Keratinocyte (primary cell): ENCODE measurements around the gene RPS21. TPM values are rescaled to one million over a fixed set of nuclear protein-coding genes. Genes with fewer than 3 reads are reported as not detected.

ENCODE experiments used
- DNase-seq: peaks from one replicate; pipeline ENCODE4 v3.0.0-alpha.2; 2011; ENCODE audit warnings: low read depth, missing footprints, low spot score
- FAIRE-seq: peaks from 2 replicates; lab custom pipeline; 2011; peaks lifted over from hg19 to GRCh38; lab: Jason Lieb, UNC
- H2AFZ ChIP-seq: 2 replicates; pipeline ENCODE4 v1.6.0; 2012; ENCODE audit warnings: low read length, control low read depth, inconsistent platforms; ENCODE audit not compliant: control insufficient read depth
- H3K27ac ChIP-seq: 2 replicates; pipeline ENCODE4 v1.5.1; 2011; ENCODE audit warnings: low read length; ENCODE audit not compliant: control insufficient read depth, insufficient read depth
- H3K27me3 ChIP-seq: 3 replicates; pipeline ENCODE4 v1.6.0; 2011; ENCODE audit warnings: low read length; ENCODE audit not compliant: control insufficient read depth, insufficient read depth; ENCODE audit errors: extremely low read depth
- H3K36me3 ChIP-seq, 2 experiments: 2 replicates in 1 of 2; 3 replicates in 1 of 2; pipeline ENCODE4 v1.5.1; 2011; ENCODE audit warnings: low read length in 2 of 2, mild to moderate bottlenecking in 1 of 2; ENCODE audit not compliant: control insufficient read depth in 2 of 2, insufficient read depth in 2 of 2; ENCODE audit errors: extremely low read depth in 1 of 2
- H3K4me1 ChIP-seq: 3 replicates; pipeline ENCODE4 v1.5.1; 2011; ENCODE audit warnings: low read length; ENCODE audit not compliant: control insufficient read depth, insufficient read depth; ENCODE audit errors: extremely low read depth
- H3K4me2 ChIP-seq: 3 replicates; pipeline ENCODE4 v1.6.0; 2011; ENCODE audit warnings: low read depth, low read length; ENCODE audit not compliant: control insufficient read depth, insufficient read depth; ENCODE audit errors: extremely low read depth
- H3K4me3 ChIP-seq, 3 experiments: fragments of 200-600 bp in 1 of 3; sonication (generic) in 1 of 3; 2 replicates in 2 of 3; 3 replicates in 1 of 3; pipeline ENCODE4 v1.5.1; 2011 to 2016; ENCODE audit warnings: low read length in 3 of 3, mild to moderate bottlenecking in 3 of 3, control low read depth in 2 of 3, inconsistent platforms in 1 of 3, low read depth in 1 of 3, mixed read lengths in 1 of 3, mixed run types in 1 of 3, moderate library complexity in 1 of 3; ENCODE audit not compliant: control insufficient read depth in 2 of 3, insufficient read depth in 2 of 3; ENCODE audit errors: extremely low read depth in 1 of 3
- H3K79me2 ChIP-seq: 2 replicates; pipeline ENCODE4 v1.6.0; 2012; ENCODE audit warnings: low read length; ENCODE audit not compliant: control insufficient read depth, insufficient read depth
- H3K9ac ChIP-seq: 3 replicates; pipeline ENCODE4 v1.6.0; 2011; ENCODE audit warnings: low read length; ENCODE audit not compliant: control insufficient read depth, insufficient read depth; ENCODE audit errors: extremely low read depth
- H3K9me1 ChIP-seq: 3 replicates; pipeline ENCODE4 v1.6.0; 2011; ENCODE audit warnings: low read length; ENCODE audit not compliant: control insufficient read depth, insufficient read depth; ENCODE audit errors: extremely low read depth
- H3K9me3 ChIP-seq: 2 replicates; pipeline ENCODE4 v1.5.1; 2012; ENCODE audit warnings: low read depth, low read length; ENCODE audit not compliant: control insufficient read depth
- H4K20me1 ChIP-seq: 3 replicates; pipeline ENCODE4 v1.6.0; 2011; ENCODE audit warnings: low read length; ENCODE audit not compliant: control insufficient read depth, insufficient read depth; ENCODE audit errors: extremely low read depth
- CTCF ChIP-seq, 3 experiments: IDR thresholded peaks in 1 of 3; conservative IDR thresholded peaks in 1 of 3; optimal IDR thresholded peaks in 1 of 3; 2 replicates in 2 of 3; 3 replicates in 1 of 3; pipeline versions ENCODE3 to v1.5.1; 2011; ENCODE audit warnings: low read length in 3 of 3, mild to moderate bottlenecking in 3 of 3, moderate library complexity in 2 of 3, control low read depth in 1 of 3, inconsistent platforms in 1 of 3; ENCODE audit not compliant: insufficient read depth in 2 of 3; ENCODE audit errors: extremely low read depth in 1 of 3
- EZH2 ChIP-seq: IDR thresholded peaks from one replicate; pipeline ENCODE4 v1.6.1; 2012; ENCODE audit warnings: inconsistent platforms, mild to moderate bottlenecking, low read length, moderate library complexity
- dilution Hi-C: fragments of 300-500 bp; cut with MboI; formaldehyde crosslinking; loops from one replicate; pipeline ENCODE4 v1.7.0; 2020; ENCODE audit warnings: low sequenced_read_pairs; ENCODE audit not compliant: extremely low pct_ligation_motif_present
- polyA plus RNA-seq, 5 experiments: library from polyadenylated mRNA; depleted of rRNA in 3 of 5; stranded (reverse) in 3 of 5; stranded (forward) in 1 of 5; unstranded in 1 of 5; fragments of >200 nt; gene quantifications; 1 replicate in 1 of 5; 2 replicates in 3 of 5; 3 replicates in 1 of 5; pipeline versions ENCODE4 v1.2.1 to v1.2.3, GENCODE V29; 2011 to 2012; ENCODE audit warnings: missing spikeins in 2 of 5, low read depth in 1 of 5, low replicate concordance in 1 of 5

The RPS21 gene
- polyA plus RNA-seq, 1 donor (not counting 4 experiments of a cell fraction or from before 2014, with no cell fraction given), result 3,874 TPM

GRCh38 chr20:62377064-62377461 is 9.8 kb upstream of the RPS21 start:
- H3K79me2 ChIP-seq, result no peaks in the 10 kb centered on the region
- peak overlapping the region; percentile 85 for H3K9ac ChIP-seq
- TF ChIP-seq CTCF (optimal IDR thresholded peaks at IDR 0.05 in 1 of 3, IDR thresholded peaks at IDR 0.05 in 1 of 3, conservative IDR thresholded peaks at IDR 0.05 in 1 of 3; ENCODE audit: extremely low read depth in 1 of 3, insufficient read depth in 2 of 3, low read length in 3 of 3) (no peak), EZH2 (no peak)
- FAIRE-seq (no peak), DNase-seq (no peak)
- H3K4me2 ChIP-seq, result peak overlapping the region; percentile 91
- H4K20me1 ChIP-seq, result no peaks in the 10 kb centered on the region
- no peaks in the 10 kb centered on the region for H3K9me3 ChIP-seq
- dilution Hi-C loops, result no loop called here
- H3K36me3 ChIP-seq, result peaks cover 1 to 5% of the 10 kb centered on the region in 2 experiments
- H3K4me3 ChIP-seq, result no peak overlapping the region
- peaks cover 47% of the 10 kb centered on the region for H3K4me1 ChIP-seq
- H3K27me3 ChIP-seq, result no peaks in the 10 kb centered on the region
- no peak overlapping the region for H2AFZ ChIP-seq
- peak overlapping the region; percentile 94 for H3K27ac ChIP-seq
- H3K9me1 ChIP-seq, result peaks cover 5% of the 10 kb centered on the region

GRCh38 chr20:62377615-62378178 is 9.2 kb upstream of the RPS21 start:
- dilution Hi-C loops, result no loop called here
- no peak for TF ChIP-seq CTCF (optimal IDR thresholded peaks at IDR 0.05 in 1 of 3, IDR thresholded peaks at IDR 0.05 in 1 of 3, conservative IDR thresholded peaks at IDR 0.05 in 1 of 3; ENCODE audit: extremely low read depth in 1 of 3, insufficient read depth in 2 of 3, low read length in 3 of 3)
- no peaks in the 10 kb centered on the region for H4K20me1 ChIP-seq
- H3K4me2 ChIP-seq, result peak overlapping the region; percentile 91
- H2AFZ ChIP-seq, result no peak overlapping the region
- no peaks in the 10 kb centered on the region for H3K9me3 ChIP-seq
- DNase-seq (no peak), FAIRE-seq (no peak)
- H3K27me3 ChIP-seq, result no peaks in the 10 kb centered on the region
- peak overlapping the region; percentile 85 for H3K9ac ChIP-seq
- H3K4me1 ChIP-seq, result peaks cover 47% of the 10 kb centered on the region
- H3K9me1 ChIP-seq, result peaks cover 5% of the 10 kb centered on the region
- H3K4me3 ChIP-seq, result peak overlapping the region; percentile 37 to 66 (median 56)
- no peaks in the 10 kb centered on the region for H3K79me2 ChIP-seq
- peak overlapping the region; percentile 94 for H3K27ac ChIP-seq
- H3K36me3 ChIP-seq, result peaks cover 5 to 11% of the 10 kb centered on the region in 2 experiments
